GM21786 (cell line): ENCODE results near the gene SLC39A7.

ENCODE experiments used
- ATAC-seq: cut with Tn5 transposase; IDR thresholded peaks from one replicate; pipeline ENCODE4 v1.9.1; 2021; ENCODE audit not compliant: unreplicated experiment

SLC39A7 gene

DNA sequence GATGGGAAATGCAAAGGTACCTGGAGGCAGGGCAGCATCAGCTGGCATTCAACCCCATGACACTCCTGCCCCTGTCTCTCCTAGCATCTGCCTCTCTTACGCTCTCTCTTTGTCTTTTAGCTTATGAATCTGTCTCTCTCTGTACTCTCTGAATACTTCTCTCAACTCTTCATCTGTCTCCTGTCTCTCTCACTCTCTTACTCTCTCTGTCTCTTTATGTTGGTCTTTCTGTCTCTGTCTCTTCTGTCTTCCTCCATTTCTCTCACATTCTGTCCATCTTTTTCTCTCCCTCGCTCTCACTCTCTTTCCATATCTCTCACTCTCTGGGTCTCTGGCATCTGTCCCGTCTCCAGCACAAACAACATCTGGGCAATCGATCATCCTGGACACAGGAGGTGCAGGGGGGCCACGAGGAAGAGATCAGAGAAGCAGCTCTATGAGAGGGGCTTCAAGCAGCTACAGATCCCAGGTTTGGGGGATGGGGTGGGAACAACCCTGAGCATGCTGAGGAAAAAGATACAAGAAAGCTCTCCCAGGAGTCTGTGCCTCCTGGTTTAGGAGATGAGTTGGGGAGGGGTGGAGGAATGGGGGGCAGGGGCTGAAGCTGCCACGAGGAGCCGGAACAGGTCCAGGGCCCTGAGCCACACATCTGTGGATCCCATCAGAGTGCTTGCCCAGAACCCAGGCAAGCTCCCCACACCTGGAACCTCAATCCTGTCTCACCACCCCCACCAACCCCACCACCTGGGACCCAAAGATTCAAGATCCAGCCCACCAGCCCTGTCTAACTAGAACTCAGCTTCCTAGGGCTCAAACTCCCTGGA is 10.8 kb upstream of the SLC39A7 start:
- no peak for ATAC-seq

DNA sequence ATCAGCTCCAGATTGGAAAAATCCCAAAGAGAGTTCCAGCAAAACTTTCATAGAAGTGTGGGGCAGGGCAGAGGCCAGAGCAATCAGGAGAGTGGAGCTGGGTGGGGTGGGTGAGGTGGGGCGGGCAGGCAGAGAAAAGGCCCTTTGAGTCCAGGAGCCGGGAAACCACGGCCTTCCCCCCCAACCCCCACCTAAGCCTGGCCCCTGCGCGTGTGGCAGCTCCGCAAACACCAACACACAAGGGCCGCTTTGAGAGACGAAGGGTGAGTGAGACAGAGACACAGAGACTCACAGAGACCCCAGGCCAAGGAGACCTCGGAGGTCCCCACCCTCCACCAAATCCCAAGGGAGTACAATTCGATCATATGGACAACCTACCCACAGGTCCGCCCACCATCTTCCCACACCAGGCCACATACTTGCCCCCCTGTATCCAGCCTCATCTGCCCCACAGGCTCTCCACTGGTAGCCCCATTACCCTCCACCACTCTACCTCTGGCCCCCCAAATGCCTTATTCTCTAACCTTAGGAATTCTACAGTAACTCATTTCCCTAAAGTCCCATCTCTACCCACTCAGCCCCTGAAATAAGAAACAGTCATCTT is 10.1 kb upstream of the SLC39A7 start:
- ATAC-seq = no peak

DNA sequence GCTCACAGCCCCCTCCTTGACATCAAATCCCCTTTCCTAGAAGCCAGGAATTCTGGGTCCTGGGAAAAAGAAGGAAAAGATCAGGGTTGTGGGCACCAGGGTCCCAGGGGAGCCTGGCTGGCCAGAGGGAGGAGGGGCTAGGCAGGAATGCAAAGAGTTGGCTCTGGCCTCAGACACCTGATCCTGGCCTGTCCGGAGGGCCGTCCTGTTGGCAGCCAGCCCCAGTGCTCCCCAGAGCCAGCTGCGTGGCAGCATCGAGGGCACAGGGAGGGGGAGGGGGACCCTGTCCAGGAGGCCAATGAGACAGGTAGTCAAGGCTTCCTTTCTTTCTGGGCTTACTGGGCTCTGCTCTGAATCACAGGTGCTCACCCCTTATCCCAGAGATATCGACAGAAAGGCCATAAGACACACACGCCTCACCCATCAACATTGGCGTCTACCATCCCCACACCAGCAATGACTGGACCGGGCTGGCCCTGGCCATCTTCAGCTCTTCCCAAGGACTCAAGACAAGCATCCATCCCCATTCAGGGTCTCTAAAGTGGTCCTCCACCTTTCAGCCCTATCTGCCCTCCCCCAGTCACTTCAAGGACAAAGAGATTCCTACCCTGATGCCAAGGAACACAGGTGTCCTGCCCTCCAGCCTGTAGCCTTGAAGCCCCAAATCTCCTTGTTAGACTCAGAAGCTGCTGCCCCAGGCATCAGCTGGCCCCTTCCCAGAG is 9.1 kb upstream of the SLC39A7 start:
- ATAC-seq = no peak

DNA sequence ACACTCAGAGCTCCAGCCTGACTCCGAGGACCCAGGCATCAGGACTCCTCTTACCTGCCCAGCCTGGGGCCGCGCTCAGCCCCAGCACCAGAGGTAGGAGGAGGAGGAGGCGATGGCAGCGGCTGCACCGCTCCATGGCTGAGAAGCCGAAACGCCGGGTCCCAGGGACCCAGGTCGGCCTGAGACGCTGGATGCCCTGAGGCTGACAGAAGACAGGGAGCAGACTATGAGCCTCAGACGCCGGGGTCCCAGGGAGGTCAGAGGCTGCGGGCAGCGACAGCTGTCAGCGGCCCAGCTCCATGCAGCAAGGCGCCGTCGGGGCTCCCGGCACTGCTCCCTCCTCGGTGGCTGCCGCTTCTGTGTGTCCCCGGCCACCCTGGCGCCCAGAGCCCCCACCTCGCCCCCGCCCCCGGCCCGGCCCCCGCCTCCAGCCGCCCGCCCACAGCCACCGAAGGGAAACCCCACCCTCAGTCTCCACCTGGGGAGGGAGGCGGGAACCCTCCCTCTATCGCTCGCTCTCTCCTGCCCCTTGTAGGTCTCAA is 8.5 kb upstream of the SLC39A7 start, which contains the start of gene COL11A2:
Gene COL11A2, minus strand, starts transcription at position 363 of the 542 bp plus-strand sequence. Its CDS starts 227 bp downstream, at position 136.
- no peak for ATAC-seq

- no peak for ATAC-seq
Observed at GRCh38 chr6:33192671-33193602, 7.7 kb upstream of the SLC39A7 start.

DNA sequence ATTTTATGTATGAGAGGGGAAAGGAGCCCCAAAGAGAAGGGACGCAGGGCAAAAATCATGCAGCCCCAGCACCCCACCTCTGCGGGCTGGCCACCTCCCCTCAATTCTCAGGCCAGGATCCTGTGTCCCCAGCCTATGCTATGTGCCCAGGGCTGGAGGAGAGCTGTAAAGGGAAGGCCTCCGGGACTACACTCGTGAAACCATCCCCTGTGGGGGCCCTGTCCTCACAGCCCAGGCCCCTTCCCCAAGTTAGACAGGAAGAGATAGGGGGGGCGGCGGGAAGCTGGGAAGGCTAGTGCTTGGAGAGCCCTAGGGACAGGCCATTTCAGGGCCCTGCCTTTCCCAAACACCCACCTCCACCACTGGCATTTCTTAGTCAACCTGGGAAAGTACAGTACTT is 7.0 kb upstream of the SLC39A7 start:
- no peak for ATAC-seq

DNA sequence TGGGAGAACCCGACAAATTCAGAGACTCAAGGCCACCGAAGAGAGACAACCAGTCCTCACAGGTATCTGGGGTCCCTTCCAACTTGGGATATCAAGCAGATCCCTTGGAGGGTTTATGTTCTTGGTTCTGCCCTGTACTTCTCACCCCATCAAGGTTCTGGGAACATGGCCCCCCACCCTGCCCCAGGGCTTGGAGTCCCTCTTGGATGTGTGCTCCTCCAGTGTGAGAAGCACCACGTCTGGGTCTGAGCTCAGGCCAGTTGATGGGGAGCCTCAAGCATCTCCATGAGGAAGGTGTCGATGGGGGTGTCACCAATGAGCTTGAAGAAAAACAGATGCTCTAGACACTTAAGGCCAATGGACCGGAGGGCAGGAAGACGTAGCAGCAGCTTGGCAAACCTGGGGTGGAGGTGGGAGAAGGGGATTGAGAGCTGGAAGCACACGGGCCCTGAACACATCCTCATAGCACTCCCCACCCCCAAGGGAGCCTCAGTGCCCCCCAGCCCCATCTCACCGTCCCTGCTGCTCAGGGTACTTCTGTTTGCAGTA is 6.2 kb upstream of the SLC39A7 start:
- ATAC-seq = no peak

- ATAC-seq = no peak
Observed at GRCh38 chr6:33195304-33196165, 5.1 kb upstream of the SLC39A7 start.

GRCh38 chr6:33197431-33198048 is 3.1 kb upstream of the SLC39A7 start:
- no peak for ATAC-seq

- ATAC-seq = no peak
Observed at GRCh38 chr6:33198159-33198852, 2.4 kb upstream of the SLC39A7 start.

- no peak for ATAC-seq
Observed at GRCh38 chr6:33198853-33199436, 1.7 kb upstream of the SLC39A7 start.

GRCh38 chr6:33199687-33200218 is 914 bp upstream of the SLC39A7 start:
- peak; percentile 6 for ATAC-seq

DNA sequence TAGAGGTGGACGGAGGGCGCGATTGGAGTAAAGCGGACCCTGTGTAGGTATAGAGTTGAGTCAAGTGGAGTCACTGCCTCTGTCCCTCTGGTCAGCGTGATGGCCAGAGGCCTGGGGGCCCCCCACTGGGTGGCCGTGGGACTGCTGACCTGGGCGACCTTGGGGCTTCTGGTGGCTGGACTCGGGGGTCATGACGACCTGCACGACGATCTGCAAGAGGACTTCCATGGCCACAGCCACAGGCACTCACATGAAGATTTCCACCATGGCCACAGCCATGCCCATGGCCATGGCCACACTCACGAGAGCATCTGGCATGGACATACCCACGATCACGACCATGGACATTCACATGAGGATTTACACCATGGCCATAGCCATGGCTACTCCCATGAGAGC is 479 bp downstream of the SLC39A7 start:
- ATAC-seq = no peak

DNA sequence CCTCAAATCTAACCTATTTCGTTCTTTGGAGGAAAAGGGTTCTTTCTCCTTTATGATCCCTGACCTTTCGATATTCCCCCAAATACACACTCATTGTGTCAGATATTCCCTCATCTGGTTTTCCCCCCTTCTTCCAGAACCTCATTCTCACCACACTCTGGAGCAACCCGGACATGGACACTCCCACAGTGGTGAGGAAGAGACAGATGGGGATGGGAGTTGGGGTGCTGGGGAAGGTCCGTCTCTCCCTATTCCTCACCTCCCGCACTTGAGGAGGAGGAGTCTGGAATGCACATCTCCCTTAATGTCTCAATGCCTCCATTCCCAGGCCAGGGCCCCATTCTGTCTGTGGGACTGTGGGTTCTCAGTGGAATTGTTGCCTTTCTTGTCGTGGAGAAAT is 1.3 kb downstream of the SLC39A7 start:
- no peak for ATAC-seq

GRCh38 chr6:33202799-33203198 is 2.1 kb downstream of the SLC39A7 start:
- no peak for ATAC-seq

DNA sequence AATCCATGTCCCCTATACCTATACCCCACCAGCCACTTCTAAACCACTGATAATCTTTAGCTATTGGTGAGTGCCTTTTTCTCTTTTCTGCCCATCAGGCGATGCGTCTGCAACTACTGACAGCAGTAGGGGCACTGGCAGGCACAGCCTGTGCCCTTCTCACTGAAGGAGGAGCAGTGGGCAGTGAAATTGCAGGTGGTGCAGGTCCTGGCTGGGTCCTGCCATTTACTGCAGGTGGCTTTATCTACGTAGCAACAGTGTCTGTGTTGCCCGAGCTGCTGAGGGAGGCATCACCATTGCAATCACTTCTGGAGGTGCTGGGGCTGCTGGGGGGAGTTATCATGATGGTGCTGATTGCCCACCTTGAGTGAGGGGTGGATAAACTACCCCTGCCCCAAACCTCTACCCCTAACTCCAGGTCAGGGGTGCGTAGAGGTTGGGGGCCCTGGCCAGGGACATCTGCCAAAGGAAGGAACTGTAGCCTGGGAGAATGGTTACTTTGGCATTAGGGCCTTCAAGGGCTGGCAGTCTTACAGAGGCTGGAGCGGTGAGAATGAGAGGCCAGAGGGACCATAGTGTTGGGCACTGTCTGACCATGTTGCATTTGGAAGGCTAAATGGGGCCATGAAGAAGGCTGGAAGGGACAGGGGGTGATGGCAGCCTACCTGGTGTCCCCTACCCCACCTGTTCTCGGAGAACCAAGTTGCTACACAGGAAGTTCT is 2.9 kb downstream of the SLC39A7 start:
- ATAC-seq = no peak

GRCh38 chr6:33204165-33204414 is 3.4 kb downstream of the SLC39A7 start:
- ATAC-seq = no peak
